Measurements from ENCODE around the gene APBB1.
"Not testable (repeated sequence)": the region's sequence is repeated elsewhere in the genome, so short reads cannot be mapped to it uniquely, and the experiment has no call there.

Gene APBB1

GRCh38 chr11:6400431-6401345 lies 18.2 kb downstream of the APBB1 start:
- no peak for DNase-seq (ENCODE audit: low read depth)
- no peak overlapping the region for H3K4me3 ChIP-seq (ENCODE audit: low read length)

GRCh38 chr11:6397636-6398035 lies 21.3 kb downstream of the APBB1 start:
- peak; percentile 52 for DNase-seq (ENCODE audit: low read depth)

More at GRCh38 chr11:6400431-6401345, 18.2 kb downstream of the APBB1 start:
- no peak for TF ChIP-seq CTCF (conservative IDR thresholded peaks at IDR 0.05; ENCODE audit: low read length)

GRCh38 chr11:6397156-6397555 lies 21.7 kb downstream of the APBB1 start:
- no peak overlapping the region for H3K4me3 ChIP-seq (ENCODE audit: low read length)
- TF ChIP-seq CTCF (conservative IDR thresholded peaks at IDR 0.05; ENCODE audit: low read length): no peak
- peak; percentile 49 for DNase-seq (ENCODE audit: low read depth)

More at GRCh38 chr11:6397636-6398035, 21.3 kb downstream of the APBB1 start:
- no peak overlapping the region for H3K4me3 ChIP-seq (ENCODE audit: low read length)
- no peak for TF ChIP-seq CTCF (conservative IDR thresholded peaks at IDR 0.05; ENCODE audit: low read length)

GRCh38 chr11:6395470-6396060 lies 23.3 kb downstream of the APBB1 start:
- DNase-seq (ENCODE audit: low read depth): no peak
- no peak overlapping the region for H3K4me3 ChIP-seq (ENCODE audit: low read length)
- TF ChIP-seq CTCF (conservative IDR thresholded peaks at IDR 0.05; ENCODE audit: low read length): no peak

GRCh38 chr11:6393989-6394670 lies 24.8 kb downstream of the APBB1 start:
- H3K4me3 ChIP-seq (ENCODE audit: low read length): no peak overlapping the region
- no peak for TF ChIP-seq CTCF (conservative IDR thresholded peaks at IDR 0.05; ENCODE audit: low read length)
- no peak for DNase-seq (ENCODE audit: low read depth)

- H3K4me3 ChIP-seq (ENCODE audit: low read length); DNase-seq (ENCODE audit: low read depth): not testable (repeated sequence)
These were observed 26.6 kb downstream of the APBB1 start for GRCh38 chr11:6392251-6392650.

- no peak for DNase-seq (ENCODE audit: low read depth)
- no peak for TF ChIP-seq CTCF (conservative IDR thresholded peaks at IDR 0.05; ENCODE audit: low read length)
These were observed 27.3 kb downstream of the APBB1 start for GRCh38 chr11:6391537-6392134.

More at GRCh38 chr11:6391537-6392134, 27.3 kb downstream of the APBB1 start:
- H3K4me3 ChIP-seq (ENCODE audit: low read length): peak overlapping the region; percentile 82
